Mucosa of gallbladder (tissue), 1 donor: ENCODE measurements around the gene CNOT8. TPM values are rescaled to one million over a fixed set of nuclear protein-coding genes. Genes with fewer than 3 reads are reported as not detected.
"Not testable (repeated sequence)": the region's sequence is repeated elsewhere in the genome, so short reads cannot be mapped to it uniquely, and the experiment has no call there.

ENCODE experiments used
- DNase-seq: peaks from one replicate; pipeline ENCODE4 v3.0.0-alpha.2; 2020; ENCODE audit warnings: low spot score
- total RNA-seq: library from RNA; stranded (reverse); gene quantifications from one replicate; pipeline ENCODE4 v1.2.1, GENCODE V29; 2021
- donor health status: DM: no; HTN: no; CAD: no.

The CNOT8 gene
- total RNA-seq, 1 donor from 2014 or later = 57.3 TPM

DNA sequence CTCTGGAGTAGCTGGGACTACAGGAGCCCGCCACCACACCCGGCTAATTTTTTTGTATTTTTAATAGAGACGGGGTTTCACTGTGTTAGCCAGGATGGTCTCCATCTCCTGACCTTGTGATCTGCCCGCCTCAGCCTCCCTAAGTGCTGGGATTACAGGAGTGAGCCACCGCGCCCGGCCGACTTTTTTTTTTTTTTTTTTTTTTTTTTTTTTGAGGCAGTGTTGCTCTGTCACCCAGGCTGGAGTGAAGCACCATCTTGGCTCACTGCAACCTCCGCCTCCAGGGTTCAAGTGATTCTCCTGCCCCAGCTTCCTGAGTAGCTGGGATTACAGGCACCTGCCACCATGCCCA lies 22.8 kb upstream of the CNOT8 start:
- not testable (repeated sequence) for DNase-seq

DNA sequence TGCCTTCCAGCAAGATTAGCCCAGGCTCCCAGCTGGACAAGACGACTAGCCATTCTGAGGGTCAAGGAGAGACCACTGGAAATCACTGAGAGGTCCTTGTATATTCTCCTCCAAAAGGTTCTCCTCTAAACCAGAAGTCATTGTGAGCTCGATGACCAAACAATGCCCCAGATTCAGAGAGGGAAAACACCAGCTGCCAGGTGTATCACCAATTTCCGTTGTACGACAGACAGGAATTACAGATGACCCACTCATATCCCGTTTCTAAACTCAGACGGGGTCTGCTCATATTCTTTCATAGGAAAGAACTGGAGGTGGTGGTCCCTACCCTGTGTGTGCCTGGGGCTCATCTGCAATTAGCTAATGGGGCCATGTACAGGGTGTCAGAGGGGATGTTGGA lies 22.2 kb upstream of the CNOT8 start:
- DNase-seq = no peak

GRCh38 chr5:154837009-154837901 lies 21.2 kb upstream of the CNOT8 start:
- no peak for DNase-seq

DNA sequence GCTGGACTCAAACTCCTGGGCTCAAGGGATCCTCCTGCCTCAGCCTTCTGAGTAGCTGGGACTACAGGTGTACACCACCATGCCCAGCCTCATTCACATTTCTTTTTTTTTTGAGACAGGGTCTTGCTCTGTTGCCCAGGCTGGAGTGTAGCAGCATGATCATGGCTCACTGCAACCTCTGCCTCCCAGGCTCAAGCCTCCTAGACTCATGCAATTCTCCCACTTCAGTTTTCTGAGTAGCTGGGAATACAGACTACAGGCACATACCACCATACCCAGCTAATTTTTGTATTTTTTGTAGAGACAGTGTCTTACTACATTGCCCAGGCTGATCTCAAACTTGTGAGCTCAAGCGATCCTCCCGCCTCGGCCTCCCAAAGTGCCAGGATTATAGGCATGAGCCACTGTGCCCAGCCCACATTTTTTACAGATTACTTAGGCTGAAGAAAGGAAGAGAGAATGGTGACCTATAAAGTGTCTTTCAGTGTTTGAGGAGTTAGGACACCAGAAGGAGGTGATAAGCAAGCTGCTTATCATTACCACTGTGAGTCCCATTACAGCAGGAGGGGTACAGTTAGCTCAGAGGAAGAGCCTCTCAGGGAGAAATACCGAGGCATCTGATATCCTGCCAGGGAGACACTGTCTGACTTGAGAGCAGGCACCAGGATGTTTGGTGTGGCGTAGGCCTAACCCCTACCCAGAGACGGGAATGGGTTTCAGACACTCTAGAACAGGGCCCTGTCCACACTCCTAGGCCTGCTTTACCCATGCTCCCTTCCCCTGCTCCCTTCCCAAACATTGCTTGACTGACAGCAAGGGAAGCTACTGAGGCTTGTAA lies 17.8 kb upstream of the CNOT8 start:
- DNase-seq = no peak

DNA sequence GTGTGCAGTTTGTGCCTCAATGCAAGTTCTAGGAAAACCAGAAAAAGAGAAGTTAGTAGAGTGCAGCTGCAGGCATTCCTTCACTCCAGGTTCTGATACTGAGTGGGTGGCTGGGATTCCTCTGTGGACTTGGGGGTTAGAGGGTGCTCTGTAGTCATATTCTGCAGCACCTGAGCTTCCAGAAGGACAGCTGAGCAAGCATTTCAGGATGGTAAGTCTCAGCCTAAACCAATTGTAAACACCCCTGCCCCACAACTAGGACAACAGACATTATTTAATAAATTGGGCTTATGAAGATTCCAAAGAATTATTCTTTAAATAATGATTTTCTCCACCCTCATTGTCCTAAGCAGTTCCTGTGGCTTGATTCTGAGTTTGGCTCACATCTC lies 17.2 kb upstream of the CNOT8 start:
- no peak for DNase-seq

GRCh38 chr5:154842689-154843530 lies 15.5 kb upstream of the CNOT8 start:
- no peak for DNase-seq

GRCh38 chr5:154844809-154845208 lies 13.6 kb upstream of the CNOT8 start:
- no peak for DNase-seq

GRCh38 chr5:154849264-154849785 lies 9.1 kb upstream of the CNOT8 start:
- DNase-seq = no peak

GRCh38 chr5:154849791-154850201 lies 8.6 kb upstream of the CNOT8 start:
- DNase-seq = no peak

GRCh38 chr5:154850255-154851062 lies 8.0 kb upstream of the CNOT8 start, which contains the start of gene FAXDC2:
Gene FAXDC2 (minus strand): TSS chr5:154850603. CDS start chr5:154838178, 12,425 bp downstream.
- DNase-seq = peak; percentile 81

- DNase-seq = no peak
Observed at GRCh38 chr5:154851351-154851750, 7.1 kb upstream of the CNOT8 start.

DNA sequence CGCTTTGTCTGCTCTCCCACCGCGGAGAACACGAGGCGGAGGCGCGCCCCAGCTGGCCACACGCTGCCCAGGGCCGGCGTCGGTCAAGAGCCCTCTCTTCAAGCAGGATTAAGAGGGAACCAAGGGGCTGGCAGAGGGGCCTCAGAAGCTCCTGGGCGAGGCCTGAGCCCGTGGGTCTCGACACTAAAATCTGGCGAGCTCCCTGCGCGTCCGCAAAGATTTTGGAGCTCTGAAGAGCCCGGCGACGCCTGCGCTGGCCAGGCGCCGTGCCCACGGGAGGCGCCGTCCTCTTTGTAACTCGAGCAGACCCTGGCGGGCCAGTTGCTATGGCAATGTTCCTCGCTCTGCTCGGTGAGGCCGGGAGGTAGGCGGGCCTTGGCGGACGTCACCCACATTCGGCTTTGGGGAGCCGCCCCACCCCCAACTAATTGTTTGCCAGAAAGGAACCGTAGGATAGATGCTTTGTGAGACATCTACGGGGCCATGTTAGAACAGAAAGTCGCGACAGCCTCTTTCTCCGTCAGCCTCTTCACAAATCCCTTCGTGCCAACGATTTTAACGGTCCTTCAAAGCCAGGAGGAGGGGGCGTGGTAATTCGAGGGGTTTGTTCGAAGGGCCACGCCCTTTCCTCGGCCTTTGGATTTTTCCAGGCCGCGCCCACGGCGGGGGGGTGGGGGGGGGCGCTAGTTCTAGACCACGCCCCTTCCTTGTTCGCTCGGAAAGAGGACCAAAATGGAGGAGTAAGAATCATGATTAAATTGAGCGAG lies 714 bp upstream of the CNOT8 start:
- DNase-seq = peak; percentile 94

DNA sequence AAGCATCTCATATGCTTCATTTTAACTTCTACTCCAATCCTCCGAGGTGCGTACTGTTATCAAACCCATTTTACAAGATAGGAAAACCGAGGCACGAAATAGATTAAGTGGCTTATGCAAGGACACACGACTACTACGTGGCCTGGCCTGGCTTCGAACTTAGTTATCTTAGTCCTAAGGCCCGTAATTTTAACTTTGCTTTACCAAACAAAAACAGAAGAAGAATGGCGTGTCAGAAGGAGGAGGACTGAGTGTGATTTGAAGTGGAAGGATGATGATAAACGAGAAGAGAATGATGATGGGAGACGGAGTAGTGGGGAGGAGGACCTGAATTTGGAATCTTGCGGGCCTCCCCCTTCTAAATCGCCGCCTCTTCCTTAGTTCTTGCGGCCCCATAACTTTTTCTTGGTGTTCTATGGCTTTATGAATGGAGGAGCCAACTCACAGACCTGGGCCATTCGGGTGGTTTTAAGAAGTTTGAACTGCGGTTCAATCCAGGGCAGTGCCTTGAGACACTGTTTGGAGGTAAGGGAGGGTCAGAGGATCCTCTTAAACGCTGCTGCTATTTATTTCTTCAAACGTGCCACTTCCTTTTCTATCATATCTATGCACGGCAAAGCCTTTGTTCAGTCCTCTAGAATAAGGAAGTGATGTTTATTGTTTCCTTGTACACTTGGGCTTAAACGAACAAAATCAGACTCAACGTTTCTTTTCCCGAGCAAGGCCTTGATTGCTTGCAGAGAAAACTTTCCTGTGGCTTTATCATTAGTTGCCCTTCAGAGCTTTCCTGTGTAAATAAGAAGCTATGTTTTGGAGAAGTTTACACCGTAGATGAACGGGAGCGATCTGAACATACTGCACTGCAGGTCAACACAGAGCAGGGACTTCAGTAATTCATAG lies 795 bp downstream of the CNOT8 start:
- DNase-seq = no peak

- no peak for DNase-seq
Observed at GRCh38 chr5:154860123-154860522, 1.7 kb downstream of the CNOT8 start.

GRCh38 chr5:154860765-154861164 lies 2.3 kb downstream of the CNOT8 start:
- no peak for DNase-seq

DNA sequence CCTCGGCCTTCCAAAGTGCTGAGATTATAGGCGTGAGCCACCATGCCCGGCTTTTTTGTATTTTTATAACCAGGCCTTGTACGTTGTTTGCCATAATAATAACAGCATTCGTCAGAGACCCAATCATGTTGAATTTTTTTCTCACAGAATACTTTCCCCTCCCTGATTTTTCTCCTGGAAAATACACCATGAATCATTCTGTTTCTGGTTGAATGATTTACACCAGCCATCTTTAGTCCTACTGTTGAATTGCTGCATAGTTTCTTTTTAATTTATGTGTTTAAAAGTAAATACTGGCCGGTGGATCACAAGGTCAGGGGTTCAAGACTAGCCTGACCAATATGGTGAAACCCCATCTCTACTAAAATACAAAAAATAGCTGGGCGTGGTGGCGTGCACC lies 3.5 kb downstream of the CNOT8 start:
- no peak for DNase-seq

- no peak for DNase-seq
Observed at GRCh38 chr5:154862766-154863165, 4.3 kb downstream of the CNOT8 start.

DNA sequence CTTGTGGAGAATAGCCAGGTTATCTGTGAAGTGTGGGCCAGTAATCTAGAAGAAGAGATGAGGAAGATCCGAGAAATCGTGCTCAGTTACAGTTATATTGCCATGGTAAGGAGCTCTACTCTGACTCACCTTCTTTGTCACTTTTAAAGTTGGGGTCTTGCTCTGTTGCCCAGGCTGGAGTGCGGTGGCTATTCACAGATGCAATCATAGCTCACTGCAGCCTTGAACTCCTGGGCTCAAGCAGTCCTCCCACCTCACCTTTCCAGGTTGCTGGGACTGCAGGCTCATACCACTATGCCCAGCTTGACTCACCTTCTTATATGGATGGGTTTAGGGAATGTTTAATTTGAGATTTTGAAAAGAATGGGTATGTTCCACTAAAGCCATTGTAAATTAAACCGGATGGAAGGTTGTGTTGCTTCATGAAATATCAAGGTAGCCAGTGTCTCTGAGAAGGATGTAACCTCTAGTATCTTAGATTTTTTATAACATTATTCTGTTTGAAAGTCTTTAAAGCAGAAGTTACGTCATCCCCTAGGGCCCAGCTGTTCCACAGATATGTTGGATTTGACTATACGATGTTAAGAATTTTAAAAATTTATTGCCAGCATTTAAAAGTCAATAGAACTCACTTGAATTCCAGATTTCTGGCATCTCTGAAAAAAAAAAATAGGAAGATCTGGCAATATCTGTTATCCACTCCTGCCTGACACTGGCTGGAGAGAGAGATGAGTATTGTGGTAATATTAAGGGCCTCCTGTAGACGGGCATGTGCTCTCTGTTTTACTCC lies 5.1 kb downstream of the CNOT8 start:
- no peak for DNase-seq
